ENCODE measurements around the gene PILRB.
"Not testable (repeated sequence)": the region's sequence is repeated elsewhere in the genome, so short reads cannot be mapped to it uniquely, and the experiment has no call there.

Gene PILRB

GRCh38 chr7:100376066-100376465 lies 18.1 kb downstream of the PILRB start:
- no peak for DNase-seq (ENCODE audit: low read depth)

GRCh38 chr7:100378114-100378755 lies 20.3 kb downstream of the PILRB start:
- DNase-seq (ENCODE audit: low read depth) = no peak

GRCh38 chr7:100380196-100380595 lies 22.3 kb downstream of the PILRB start:
- DNase-seq (ENCODE audit: low read depth) = no peak

- not testable (repeated sequence) for DNase-seq (ENCODE audit: low read depth)
These were observed 23.8 kb downstream of the PILRB start for GRCh38 chr7:100381531-100382233.

GRCh38 chr7:100382234-100382853 lies 24.4 kb downstream of the PILRB start:
- DNase-seq (ENCODE audit: low read depth) = not testable (repeated sequence)

- DNase-seq (ENCODE audit: low read depth) = no peak
These were observed 26.8 kb downstream of the PILRB start for GRCh38 chr7:100384628-100385294.

GRCh38 chr7:100386940-100387339 lies 29.0 kb downstream of the PILRB start:
- no peak for DNase-seq (ENCODE audit: low read depth)

GRCh38 chr7:100387695-100388094 lies 29.8 kb downstream of the PILRB start:
- DNase-seq (ENCODE audit: low read depth) = no peak

- no peak for DNase-seq (ENCODE audit: low read depth)
These were observed 31.6 kb downstream of the PILRB start for GRCh38 chr7:100389437-100390088.

- DNase-seq (ENCODE audit: low read depth) = no peak
These were observed 32.5 kb downstream of the PILRB start for GRCh38 chr7:100390286-100391009.

- no peak for DNase-seq (ENCODE audit: low read depth)
These were observed 35.5 kb downstream of the PILRB start for GRCh38 chr7:100393233-100393905.

- no peak for DNase-seq (ENCODE audit: low read depth)
These were observed 36.2 kb downstream of the PILRB start for GRCh38 chr7:100394077-100394476.

- no peak for DNase-seq (ENCODE audit: low read depth)
These were observed 38.6 kb downstream of the PILRB start for GRCh38 chr7:100396421-100396982.

- no peak for DNase-seq (ENCODE audit: low read depth)
These were observed 39.6 kb downstream of the PILRB start for GRCh38 chr7:100397315-100398081.

- no peak for DNase-seq (ENCODE audit: low read depth)
These were observed 40.3 kb downstream of the PILRB start for GRCh38 chr7:100398239-100398638.

GRCh38 chr7:100400041-100400440 lies 42.1 kb downstream of the PILRB start:
- no peak for DNase-seq (ENCODE audit: low read depth)

- peak; percentile 26 for DNase-seq (ENCODE audit: low read depth)
These were observed 42.7 kb downstream of the PILRB start for GRCh38 chr7:100400656-100401055.

GRCh38 chr7:100401811-100402210 lies 43.9 kb downstream of the PILRB start:
- DNase-seq (ENCODE audit: low read depth) = no peak

- DNase-seq (ENCODE audit: low read depth) = no peak
These were observed 44.3 kb downstream of the PILRB start for GRCh38 chr7:100402241-100402640.

GRCh38 chr7:100406767-100407166 lies 48.9 kb downstream of the PILRB start:
- DNase-seq (ENCODE audit: low read depth) = peak; percentile 45
